GM18861 (cell line): ENCODE data around the gene PDIA5.

ENCODE experiments used
- ATAC-seq: cut with Tn5 transposase; IDR thresholded peaks from one replicate; pipeline ENCODE4 v1.9.1; 2021; ENCODE audit not compliant: unreplicated experiment

The PDIA5 gene

GRCh38 chr3:123070510-123070909, 3.7 kb downstream of the PDIA5 start:
- no peak for ATAC-seq

- no peak for ATAC-seq
Observed at GRCh38 chr3:123071146-123071545, 4.3 kb downstream of the PDIA5 start.

- ATAC-seq = no peak
Observed at GRCh38 chr3:123071581-123071980, 4.8 kb downstream of the PDIA5 start.

- ATAC-seq = no peak
Observed at GRCh38 chr3:123072152-123072551, 5.3 kb downstream of the PDIA5 start.

- ATAC-seq = no peak
Observed at GRCh38 chr3:123072564-123072963, 5.7 kb downstream of the PDIA5 start.

- no peak for ATAC-seq
Observed at GRCh38 chr3:123075359-123075758, 8.5 kb downstream of the PDIA5 start.

- ATAC-seq = no peak
Observed at GRCh38 chr3:123076112-123076495, 9.3 kb downstream of the PDIA5 start.

GRCh38 chr3:123076496-123077418, 9.9 kb downstream of the PDIA5 start:
- no peak for ATAC-seq

- no peak for ATAC-seq
Observed at GRCh38 chr3:123078101-123078500, 11.3 kb downstream of the PDIA5 start.

- no peak for ATAC-seq
Observed at GRCh38 chr3:123080864-123081562, 14.2 kb downstream of the PDIA5 start.

GRCh38 chr3:123081718-123082369, 15.0 kb downstream of the PDIA5 start:
- no peak for ATAC-seq

GRCh38 chr3:123082370-123083065, 15.7 kb downstream of the PDIA5 start:
- no peak for ATAC-seq

- no peak for ATAC-seq
Observed at GRCh38 chr3:123083383-123084124, 16.7 kb downstream of the PDIA5 start.

- ATAC-seq = no peak
Observed at GRCh38 chr3:123084192-123084591, 17.4 kb downstream of the PDIA5 start.

- ATAC-seq = no peak
Observed at GRCh38 chr3:123084738-123085237, 18.0 kb downstream of the PDIA5 start.

- no peak for ATAC-seq
Observed at GRCh38 chr3:123085293-123085931, 18.6 kb downstream of the PDIA5 start.

- no peak for ATAC-seq
Observed at GRCh38 chr3:123085932-123086627, 19.3 kb downstream of the PDIA5 start.

GRCh38 chr3:123088387-123088786, 21.6 kb downstream of the PDIA5 start:
- no peak for ATAC-seq
